ENCODE results near the gene SRRM2. TPM values are rescaled to one million over a fixed set of nuclear protein-coding genes. Genes with fewer than 3 reads are reported as not detected.

SRRM2 gene
- total and polyA plus RNA-seq, 2 donors = 115 to 481 TPM

GRCh38 chr16:2819939-2820835, 67.7 kb downstream of the SRRM2 start:
- no peak overlapping the region for H3K27ac ChIP-seq (ENCODE audit: low read depth)
- no peak for DNase-seq (ENCODE audit: extremely low spot score)
- 60% methylated on average over 17 of the region's 17 CpGs for WGBS
- no peaks in the 10 kb centered on the region for H3K4me1 ChIP-seq (ENCODE audit: insufficient read depth)
- no peak overlapping the region for H3K4me3 ChIP-seq (ENCODE audit: low read depth, low read length)
- H3K36me3 ChIP-seq (ENCODE audit: insufficient read depth) = no peaks in the 10 kb centered on the region

Small RNA genes lying within 50 kb of the gene (small RNA-seq; reads per million reads assigned to genes)
- not detected for gene SNORA3C

Other genes starting within 250 kb of the SRRM2 start
- 15.0 TPM for gene ATP6V0C, start 238.7 kb upstream of the SRRM2 start, total RNA-seq
- gene ATP6V0C, start 238.7 kb upstream of the SRRM2 start, polyA plus RNA-seq = 193 TPM
- 16.4 TPM for gene AMDHD2, start 232.3 kb upstream of the SRRM2 start, total RNA-seq
- 40.2 TPM for gene AMDHD2, start 232.3 kb upstream of the SRRM2 start, polyA plus RNA-seq
- not detected for gene CEMP1, start 221.2 kb upstream of the SRRM2 start, total RNA-seq
- gene CEMP1, start 221.2 kb upstream of the SRRM2 start, polyA plus RNA-seq = 0.85 TPM
- gene PDPK1, start 214.6 kb upstream of the SRRM2 start, total RNA-seq = 20.0 TPM
- 26.0 TPM for gene PDPK1, start 214.6 kb upstream of the SRRM2 start, polyA plus RNA-seq
- 13.7 TPM for gene KCTD5, start 70.1 kb upstream of the SRRM2 start, total RNA-seq
- 18.4 TPM for gene KCTD5, start 70.1 kb upstream of the SRRM2 start, polyA plus RNA-seq
- 0.85 TPM for gene PRSS27, start 32.4 kb upstream of the SRRM2 start, total RNA-seq
- 2.5 TPM for gene PRSS27, start 32.4 kb upstream of the SRRM2 start, polyA plus RNA-seq
- 62.9 TPM for gene ELOB, start 24.6 kb downstream of the SRRM2 start, total RNA-seq
- 399 TPM for gene ELOB, start 24.6 kb downstream of the SRRM2 start, polyA plus RNA-seq
- not detected for gene PRSS33, start 34.9 kb downstream of the SRRM2 start, total RNA-seq
- gene PRSS33, start 34.9 kb downstream of the SRRM2 start, polyA plus RNA-seq = not detected
- gene PRSS41, start 45.8 kb downstream of the SRRM2 start, total RNA-seq = not detected
- not detected for gene PRSS41, start 45.8 kb downstream of the SRRM2 start, polyA plus RNA-seq
- not detected for gene PRSS21, start 64.6 kb downstream of the SRRM2 start, total RNA-seq
- 0.11 TPM for gene PRSS21, start 64.6 kb downstream of the SRRM2 start, polyA plus RNA-seq
- gene ZG16B, start 77.7 kb downstream of the SRRM2 start, total RNA-seq = 2.4 TPM
- gene ZG16B, start 77.7 kb downstream of the SRRM2 start, polyA plus RNA-seq = 5.1 TPM
- 3.0 TPM for gene PRSS22, start 105.5 kb downstream of the SRRM2 start, total RNA-seq
- 5.6 TPM for gene PRSS22, start 105.5 kb downstream of the SRRM2 start, polyA plus RNA-seq
- 15.6 TPM for gene FLYWCH2, start 130.6 kb downstream of the SRRM2 start, total RNA-seq
- 49.9 TPM for gene FLYWCH2, start 130.6 kb downstream of the SRRM2 start, polyA plus RNA-seq
- 11.4 TPM for gene FLYWCH1, start 159.3 kb downstream of the SRRM2 start, total RNA-seq
- gene FLYWCH1, start 159.3 kb downstream of the SRRM2 start, polyA plus RNA-seq = 38.0 TPM
- 0.11 TPM for gene KREMEN2, start 211.6 kb downstream of the SRRM2 start, total RNA-seq
- not detected for gene KREMEN2, start 211.6 kb downstream of the SRRM2 start, polyA plus RNA-seq
- 4.5 TPM for gene PAQR4, start 216.7 kb downstream of the SRRM2 start, total RNA-seq
- gene PAQR4, start 216.7 kb downstream of the SRRM2 start, polyA plus RNA-seq = 5.1 TPM
- gene PKMYT1, start 227.8 kb downstream of the SRRM2 start, total RNA-seq = 2.5 TPM
- 1.1 TPM for gene PKMYT1, start 227.8 kb downstream of the SRRM2 start, polyA plus RNA-seq

All from urinary bladder (tissue), 4 donors.